ENCODE measurements around the gene RNASE8. TPM values are rescaled to one million over a fixed set of nuclear protein-coding genes. Genes with fewer than 3 reads are reported as not detected.

The RNASE8 gene
- total RNA-seq, 1 donor from 2014 or later: not detected

DNA sequence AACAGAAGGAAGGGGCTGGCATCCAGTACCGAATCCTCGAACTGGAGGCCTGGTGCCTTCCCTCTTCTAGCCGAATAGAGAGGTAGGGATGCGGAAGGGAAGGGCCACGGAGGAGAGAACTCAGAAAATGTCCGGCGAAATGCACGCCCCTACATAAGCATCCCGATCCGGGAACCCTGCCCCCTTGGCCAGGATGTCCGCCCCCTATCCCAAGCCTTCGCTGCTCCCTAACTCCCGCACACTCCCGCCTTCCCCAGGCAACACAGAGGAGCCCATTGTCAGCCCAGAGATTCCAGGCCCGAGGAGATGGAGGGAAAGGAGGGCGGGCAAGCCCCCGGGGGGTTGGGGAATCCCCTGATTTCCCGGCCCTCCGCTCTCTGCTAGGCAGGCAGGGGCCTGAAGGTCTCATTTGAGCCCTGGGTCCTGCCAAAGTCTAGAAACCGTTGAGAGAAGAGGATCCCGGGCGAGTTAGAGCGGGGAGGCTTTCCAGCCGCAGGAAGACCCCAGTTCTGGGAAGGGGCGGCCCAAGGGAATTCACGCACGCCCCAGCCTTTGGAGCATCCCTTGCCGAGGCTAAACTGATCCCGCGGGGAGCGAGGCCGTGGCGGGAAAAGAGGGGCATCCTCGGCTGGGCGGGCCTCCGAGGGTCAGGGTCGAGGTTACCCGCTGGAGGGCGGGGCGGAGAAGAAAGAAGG, 11.9 kb downstream of the RNASE8 start:
- intact Hi-C loops (cut with DNase I): loop anchor here (1.0 to 2.0 kb wide), 3 partner anchors 23 to 45 kb away; partner anchors contain the start of gene NDRG2
- no peak for DNase-seq (ENCODE audit: low spot score)

DNA sequence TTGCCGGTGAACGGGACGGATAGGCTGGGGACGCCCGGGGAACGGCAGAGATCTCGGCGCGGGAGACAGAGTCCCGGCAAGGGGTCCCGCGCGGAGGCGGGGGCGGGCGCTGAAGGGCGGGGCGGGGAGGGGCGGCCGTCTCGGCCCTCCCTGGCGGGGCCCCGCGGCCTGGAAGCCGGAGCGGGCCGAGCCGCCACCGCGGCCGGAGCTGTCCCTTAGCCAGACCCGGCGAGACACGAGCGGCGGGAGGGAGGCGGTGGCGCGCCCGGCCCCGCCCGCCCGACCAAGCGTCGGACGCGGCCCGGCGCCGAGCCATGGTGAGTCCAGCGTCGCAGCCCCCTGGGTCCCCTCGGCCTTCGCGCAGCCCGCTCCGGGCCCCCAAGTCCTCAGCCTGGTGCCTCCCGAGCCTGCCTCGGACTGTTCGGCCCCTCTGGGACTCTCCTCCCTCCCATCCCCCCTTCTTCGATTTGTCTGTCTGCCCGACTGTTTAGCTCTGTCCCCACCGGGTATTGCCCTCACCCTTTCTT, 12.5 kb downstream of the RNASE8 start, which contains the start of gene ARHGEF40:
Gene ARHGEF40, plus strand, starts transcription at position 222 of the 527 bp plus-strand sequence. Its CDS starts 93 bp downstream, at position 315.
- no peak for DNase-seq (ENCODE audit: low spot score)
- intact Hi-C loops (cut with DNase I): loop anchor here (2.0 kb wide), 2 partner anchors 23 to 45 kb away; partner anchors contain the start of gene NDRG2

DNA sequence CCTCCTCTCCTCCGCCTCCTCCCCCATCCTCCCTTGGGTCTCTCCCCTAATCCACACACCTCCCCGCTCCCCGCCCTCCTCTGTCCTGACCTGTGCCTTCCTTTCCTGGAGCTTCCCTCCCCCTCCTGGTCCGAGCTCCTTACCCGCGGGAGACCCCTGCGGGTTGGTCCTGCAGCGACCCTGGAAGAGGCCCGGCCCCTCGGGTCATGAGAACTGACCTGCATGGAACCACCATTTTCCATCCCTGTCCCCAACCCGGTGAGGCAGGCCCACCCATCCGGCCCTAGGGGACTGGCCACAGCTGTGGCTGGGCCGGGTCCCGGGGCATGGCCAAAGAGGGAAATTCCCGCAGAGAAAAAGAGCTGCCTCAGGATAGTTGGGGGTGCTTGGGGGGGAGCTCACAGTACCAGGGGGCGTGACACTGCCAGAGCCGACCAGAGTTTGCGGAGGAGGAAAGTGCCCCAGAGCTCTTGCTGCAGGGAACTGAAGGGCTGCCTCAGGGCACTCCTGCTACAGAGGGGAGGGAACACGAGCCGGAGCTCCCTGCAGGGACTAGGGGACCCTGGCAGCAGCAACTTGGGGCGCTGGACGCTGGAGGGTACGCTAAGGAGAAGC, 13.1 kb downstream of the RNASE8 start:
- DNase-seq (ENCODE audit: low spot score): no peak
- intact Hi-C loops (cut with DNase I): loop anchor here (2.0 kb wide), 2 partner anchors 22 to 46 kb away; partner anchors contain the start of gene NDRG2

DNA sequence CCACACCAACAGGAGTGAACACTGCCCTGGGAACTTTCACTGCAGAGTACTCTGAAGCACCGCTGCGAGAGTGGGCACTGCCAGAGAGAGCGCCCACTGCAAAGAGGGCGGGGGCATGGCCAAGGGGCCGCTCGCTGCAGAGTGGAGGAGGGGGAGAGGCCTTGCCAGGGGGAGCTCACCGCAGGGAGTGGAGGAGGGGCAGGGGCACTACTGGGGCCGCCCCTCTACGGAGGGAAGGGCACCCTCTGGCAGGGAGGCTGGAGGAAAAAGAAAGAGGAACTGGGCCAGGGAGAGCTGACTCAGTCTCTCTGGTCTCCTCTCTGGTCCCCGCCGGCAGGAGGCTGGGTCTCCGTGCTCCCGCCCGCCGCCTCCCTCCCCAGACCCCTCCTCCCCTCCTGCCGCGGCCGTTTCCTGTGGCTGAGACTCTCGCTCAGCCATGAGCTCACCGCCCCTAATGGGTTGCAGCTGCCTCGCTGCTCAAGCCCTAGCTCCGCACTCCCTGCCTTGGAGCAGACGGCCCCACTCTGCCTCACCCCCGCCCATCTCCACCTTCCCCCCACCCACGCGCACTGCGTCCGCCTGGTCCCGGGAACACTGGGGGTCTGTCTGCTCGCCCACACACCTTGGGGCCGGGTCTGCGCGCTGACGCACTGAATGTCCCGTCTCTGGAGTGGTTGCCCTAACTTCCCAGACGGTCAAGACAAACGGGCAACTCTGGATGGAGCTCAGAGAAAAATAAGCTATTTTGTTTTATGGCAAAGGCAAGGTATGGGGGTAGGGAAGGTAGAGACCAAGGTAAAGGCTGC, 13.8 kb downstream of the RNASE8 start:
- DNase-seq (ENCODE audit: low spot score): peak; percentile 94
- intact Hi-C loops (cut with DNase I): loop anchor here (2.0 kb wide), 2 partner anchors 21 to 47 kb away; partner anchors contain the start of gene NDRG2

DNA sequence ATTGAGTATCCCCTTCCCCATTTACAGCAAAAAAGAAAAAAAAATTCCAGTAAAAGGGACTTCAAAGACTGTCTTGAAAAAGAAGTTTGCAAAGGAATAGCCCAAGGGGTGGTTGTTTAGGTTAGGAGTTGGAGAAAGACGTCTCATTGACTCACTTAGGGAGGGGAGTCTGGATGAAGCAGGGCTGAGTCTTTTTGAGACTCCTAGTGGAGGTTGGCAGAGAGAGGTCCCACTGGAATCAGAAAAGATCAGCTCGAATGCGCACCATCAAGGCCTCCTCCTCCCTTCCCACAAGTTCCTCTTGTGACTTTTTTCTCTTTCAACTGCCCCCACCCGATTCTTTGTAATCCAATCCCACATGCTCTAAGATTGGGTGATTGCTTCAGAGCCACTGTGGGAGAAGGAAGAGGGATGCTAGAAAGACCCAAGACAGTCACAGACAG, 14.4 kb downstream of the RNASE8 start:
- intact Hi-C loops (cut with DNase I): no loop called here
- DNase-seq (ENCODE audit: low spot score): peak; percentile 73

DNA sequence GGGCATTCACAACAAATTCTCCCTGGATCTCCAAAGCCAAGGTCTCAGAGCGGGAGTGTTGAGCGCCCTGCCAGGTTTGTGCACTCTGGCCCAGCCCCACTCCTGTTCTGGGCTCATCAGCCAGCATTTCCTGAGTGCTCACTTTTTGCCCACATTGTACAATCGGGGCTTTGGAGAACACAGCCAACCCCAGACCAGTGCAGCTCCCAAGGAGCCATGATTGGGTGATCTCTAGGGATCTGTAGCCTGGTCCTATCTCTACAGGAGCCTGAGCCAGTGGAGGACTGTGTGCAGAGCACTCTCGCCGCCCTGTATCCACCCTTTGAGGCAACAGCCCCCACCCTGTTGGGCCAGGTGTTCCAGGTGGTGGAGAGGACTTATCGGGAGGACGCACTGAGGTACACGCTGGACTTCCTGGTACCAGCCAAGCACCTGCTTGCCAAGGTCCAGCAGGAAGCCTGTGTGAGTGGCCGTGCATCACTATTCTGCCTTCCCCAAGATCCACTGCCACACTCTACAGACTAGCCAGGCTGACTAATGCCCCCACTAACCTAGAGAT, 15.2 kb downstream of the RNASE8 start:
- peak; percentile 65 for DNase-seq (ENCODE audit: low spot score)
- intact Hi-C loops (cut with DNase I): no loop called here

DNA sequence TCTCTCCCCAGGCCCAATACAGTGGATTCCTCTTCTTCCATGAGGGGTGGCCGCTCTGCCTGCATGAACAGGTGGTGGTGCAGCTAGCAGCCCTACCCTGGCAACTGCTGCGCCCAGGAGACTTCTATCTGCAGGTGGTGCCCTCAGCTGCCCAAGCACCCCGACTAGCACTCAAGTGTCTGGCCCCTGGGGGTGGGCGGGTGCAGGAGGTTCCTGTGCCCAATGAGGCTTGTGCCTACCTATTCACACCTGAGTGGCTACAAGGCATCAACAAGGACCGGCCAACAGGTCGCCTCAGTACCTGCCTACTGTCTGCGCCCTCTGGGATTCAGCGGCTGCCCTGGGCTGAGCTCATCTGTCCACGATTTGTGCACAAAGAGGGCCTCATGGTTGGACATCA, 16.3 kb downstream of the RNASE8 start:
- DNase-seq (ENCODE audit: low spot score): peak; percentile 72
- intact Hi-C loops (cut with DNase I): no loop called here

DNA sequence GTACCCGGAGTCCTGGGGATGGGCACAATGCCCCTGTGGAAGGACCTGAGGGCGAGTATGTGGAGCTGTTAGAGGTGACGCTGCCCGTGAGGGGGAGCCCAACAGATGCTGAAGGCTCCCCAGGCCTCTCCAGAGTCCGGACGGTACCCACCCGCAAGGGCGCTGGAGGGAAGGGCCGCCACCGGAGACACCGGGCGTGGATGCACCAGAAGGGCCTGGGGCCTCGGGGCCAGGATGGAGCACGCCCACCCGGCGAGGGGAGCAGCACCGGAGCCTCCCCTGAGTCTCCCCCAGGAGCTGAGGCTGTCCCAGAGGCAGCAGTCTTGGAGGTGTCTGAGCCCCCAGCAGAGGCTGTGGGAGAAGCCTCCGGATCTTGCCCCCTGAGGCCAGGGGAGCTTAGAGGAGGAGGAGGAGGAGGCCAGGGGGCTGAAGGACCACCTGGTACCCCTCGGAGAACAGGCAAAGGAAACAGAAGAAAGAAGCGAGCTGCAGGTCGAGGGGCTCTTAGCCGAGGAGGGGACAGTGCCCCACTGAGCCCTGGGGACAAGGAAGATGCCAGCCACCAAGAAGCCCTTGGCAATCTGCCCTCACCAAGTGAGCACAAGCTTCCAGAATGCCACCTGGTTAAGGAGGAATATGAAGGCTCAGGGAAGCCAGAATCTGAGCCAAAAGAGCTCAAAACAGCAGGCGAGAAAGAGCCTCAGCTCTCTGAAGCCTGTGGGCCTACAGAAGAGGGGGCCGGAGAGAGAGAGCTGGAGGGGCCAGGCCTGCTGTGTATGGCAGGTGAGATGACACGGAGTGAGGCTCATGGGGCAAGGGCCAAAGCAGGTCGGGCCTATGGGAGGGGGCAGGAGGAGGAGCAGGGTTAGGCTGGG, 17.0 kb downstream of the RNASE8 start:
- peak; percentile 73 for DNase-seq (ENCODE audit: low spot score)
- intact Hi-C loops (cut with DNase I): no loop called here

DNA sequence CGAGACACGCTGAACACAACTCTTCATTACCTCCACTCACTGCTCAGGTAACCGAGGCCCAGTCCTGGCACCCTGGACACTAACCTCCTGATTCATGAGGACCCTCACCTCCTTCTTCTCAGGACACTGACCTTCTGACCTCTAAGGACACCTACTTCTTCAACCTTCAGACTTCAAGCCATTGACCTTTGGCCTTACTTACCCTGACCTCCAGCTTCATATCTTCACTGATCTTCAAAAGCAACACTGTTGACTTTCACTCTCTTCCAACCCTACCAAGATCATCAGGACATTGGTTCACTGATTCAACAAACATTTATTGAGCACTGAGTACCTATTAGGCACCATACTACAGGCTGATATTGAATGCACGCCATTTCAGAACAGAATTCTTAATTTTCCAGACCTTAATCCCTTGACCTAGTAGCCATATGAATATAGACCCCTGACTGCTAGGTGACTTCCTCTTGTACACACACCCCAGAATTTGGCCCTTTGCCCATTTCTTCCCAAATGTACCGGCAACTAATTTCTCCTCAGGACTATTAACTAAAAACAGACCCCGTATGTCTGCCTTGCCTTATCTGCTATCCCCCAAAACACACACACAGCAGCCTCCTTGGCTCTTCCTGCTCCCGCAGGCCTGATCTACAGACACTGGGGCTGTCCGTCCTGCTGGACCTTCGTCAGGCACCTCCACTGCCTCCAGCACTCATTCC, 18.3 kb downstream of the RNASE8 start:
- DNase-seq (ENCODE audit: low spot score): peak; percentile 10

DNA sequence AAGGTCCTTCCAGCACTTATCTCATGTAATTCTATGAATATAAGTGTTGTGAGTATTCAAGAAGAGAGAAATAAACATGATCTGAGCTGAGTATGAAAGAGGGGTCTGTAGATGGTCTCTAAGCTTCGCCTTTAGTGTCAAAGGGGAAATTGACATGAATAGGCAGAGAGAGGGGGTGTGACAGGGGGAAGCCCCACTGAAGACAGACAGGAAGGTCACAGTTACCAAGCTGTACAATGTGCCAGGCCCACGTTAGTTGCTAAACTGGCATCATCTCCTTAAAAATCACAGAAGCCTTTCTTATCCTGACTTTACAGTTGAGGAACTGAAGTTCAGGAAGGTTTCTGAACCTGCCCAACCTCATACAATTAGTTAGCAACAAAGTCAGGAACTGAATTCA, 20.1 kb downstream of the RNASE8 start:
- intact Hi-C loops (cut with DNase I): no loop called here
- DNase-seq (ENCODE audit: low spot score): peak; percentile 15

More for the DNA sequence above, 18.3 kb downstream of the RNASE8 start:
- intact Hi-C loops (cut with DNase I): no loop called here

DNA sequence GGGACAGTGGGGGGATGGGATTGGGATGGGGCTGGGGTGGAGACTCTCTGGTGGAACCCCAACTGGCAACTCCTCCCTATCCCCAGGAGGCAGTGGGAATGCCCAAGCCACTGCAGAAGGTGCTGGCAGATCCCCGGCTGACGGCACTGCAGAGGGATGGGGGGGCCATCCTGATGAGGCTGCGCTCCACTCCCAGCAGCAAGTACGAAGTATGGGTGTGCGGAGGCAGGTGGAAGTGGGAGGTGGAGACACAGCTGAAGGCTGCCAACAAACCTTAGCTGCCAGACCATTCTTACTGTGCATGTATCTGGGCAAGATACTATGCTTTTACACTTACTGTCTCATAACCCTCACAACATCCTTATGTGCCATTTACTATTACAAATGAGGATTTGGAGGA, 20.7 kb downstream of the RNASE8 start:
- no peak for DNase-seq (ENCODE audit: low spot score)
- intact Hi-C loops (cut with DNase I): no loop called here

DNA sequence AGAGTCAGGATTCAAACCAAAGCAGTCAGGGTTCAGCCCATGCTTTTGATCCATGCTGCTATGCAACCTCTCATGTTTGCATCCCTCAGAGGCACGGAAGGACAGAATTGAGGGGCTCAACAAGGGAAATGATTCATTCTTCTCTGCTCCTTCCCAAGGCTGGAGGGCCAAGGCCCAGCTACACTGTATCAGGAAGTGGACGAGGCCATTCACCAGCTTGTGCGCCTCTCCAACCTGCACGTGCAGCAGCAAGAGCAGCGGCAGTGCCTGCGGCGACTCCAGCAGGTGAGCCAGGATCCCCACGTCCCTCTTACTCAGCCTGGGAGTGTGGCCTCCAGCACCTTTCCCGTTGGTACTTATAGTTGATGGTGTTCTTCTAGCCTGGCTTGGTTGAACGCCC, 21.1 kb downstream of the RNASE8 start:
- no peak for DNase-seq (ENCODE audit: low spot score)

DNA sequence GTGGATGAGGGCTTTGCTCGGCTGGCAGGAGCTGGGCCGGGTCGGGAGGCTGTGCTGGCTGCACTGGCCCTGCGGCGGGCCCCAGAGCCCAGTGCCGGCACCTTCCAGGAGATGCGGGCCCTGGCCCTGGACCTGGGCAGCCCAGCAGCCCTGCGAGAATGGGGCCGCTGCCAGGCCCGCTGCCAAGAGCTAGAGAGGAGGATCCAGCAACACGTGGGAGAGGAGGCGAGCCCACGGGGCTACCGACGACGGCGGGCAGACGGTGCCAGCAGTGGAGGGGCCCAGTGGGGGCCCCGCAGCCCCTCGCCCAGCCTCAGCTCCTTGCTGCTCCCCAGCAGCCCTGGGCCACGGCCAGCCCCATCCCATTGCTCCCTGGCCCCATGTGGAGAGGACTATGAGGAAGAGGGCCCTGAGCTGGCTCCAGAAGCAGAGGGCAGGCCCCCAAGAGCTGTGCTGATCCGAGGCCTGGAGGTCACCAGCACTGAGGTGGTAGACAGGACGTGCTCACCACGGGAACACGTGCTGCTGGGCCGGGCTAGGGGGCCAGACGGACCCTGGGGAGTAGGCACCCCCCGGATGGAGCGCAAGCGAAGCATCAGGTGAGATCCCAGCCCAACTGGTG, 24.0 kb downstream of the RNASE8 start:
- intact Hi-C loops (cut with DNase I): no loop called here
- no peak for DNase-seq (ENCODE audit: low spot score)

More for the DNA sequence above, 21.1 kb downstream of the RNASE8 start:
- intact Hi-C loops (cut with DNase I): no loop called here

DNA sequence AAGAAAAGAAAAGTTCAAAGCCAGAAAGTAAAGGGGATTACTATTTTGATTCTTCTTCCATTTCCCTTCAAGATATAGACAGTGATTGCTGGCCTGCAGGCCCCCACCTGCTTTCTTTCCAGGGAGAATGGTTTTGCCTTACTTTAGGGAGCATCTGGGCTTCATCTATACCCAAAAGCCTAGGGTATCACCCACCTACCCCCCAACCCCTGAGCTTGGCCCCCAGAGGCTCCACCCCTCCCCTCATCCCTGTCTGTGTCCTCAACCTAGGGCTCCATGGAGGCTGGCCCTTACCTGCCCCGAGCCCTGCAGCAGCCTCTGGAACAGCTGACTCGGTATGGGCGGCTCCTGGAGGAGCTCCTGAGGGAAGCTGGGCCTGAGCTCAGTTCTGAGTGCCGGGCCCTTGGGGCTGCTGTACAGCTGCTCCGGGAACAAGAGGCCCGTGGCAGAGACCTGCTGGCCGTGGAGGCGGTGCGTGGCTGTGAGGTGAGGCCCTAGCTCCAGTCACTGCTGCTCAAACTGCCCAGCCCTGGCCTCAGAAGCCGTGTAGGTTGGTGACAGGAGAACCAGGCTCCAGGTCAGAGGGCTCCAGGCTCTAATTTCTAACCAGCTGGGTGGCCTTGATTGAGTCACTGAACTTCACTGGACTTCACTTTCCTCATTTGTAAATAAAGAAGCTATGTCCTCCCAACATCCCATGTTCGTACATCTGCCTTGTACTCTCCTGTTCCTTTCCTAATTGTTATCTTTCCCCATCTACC, 26.1 kb downstream of the RNASE8 start:
- DNase-seq (ENCODE audit: low spot score): peak; percentile 67
- intact Hi-C loops (cut with DNase I): no loop called here

DNA sequence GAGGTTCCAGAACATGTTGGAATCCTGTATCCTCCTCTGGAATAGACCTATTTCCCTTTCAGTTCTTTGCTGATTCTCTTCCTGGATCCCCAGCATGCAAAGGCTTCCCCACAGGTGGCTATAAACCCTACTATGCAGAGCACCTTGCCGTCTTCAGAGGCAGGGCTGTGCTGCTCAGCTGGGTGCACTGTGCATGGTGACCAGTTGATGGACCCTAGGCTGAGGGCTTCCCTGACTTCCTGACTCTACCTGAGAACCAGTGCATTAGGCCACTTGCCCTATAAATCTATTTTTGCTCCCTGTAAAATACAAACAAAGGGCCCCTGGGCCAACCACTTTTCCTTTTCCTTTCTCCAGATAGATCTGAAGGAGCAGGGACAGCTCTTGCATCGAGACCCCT, 26.8 kb downstream of the RNASE8 start:
- DNase-seq (ENCODE audit: low spot score): peak; percentile 51
- intact Hi-C loops (cut with DNase I): no loop called here

DNA sequence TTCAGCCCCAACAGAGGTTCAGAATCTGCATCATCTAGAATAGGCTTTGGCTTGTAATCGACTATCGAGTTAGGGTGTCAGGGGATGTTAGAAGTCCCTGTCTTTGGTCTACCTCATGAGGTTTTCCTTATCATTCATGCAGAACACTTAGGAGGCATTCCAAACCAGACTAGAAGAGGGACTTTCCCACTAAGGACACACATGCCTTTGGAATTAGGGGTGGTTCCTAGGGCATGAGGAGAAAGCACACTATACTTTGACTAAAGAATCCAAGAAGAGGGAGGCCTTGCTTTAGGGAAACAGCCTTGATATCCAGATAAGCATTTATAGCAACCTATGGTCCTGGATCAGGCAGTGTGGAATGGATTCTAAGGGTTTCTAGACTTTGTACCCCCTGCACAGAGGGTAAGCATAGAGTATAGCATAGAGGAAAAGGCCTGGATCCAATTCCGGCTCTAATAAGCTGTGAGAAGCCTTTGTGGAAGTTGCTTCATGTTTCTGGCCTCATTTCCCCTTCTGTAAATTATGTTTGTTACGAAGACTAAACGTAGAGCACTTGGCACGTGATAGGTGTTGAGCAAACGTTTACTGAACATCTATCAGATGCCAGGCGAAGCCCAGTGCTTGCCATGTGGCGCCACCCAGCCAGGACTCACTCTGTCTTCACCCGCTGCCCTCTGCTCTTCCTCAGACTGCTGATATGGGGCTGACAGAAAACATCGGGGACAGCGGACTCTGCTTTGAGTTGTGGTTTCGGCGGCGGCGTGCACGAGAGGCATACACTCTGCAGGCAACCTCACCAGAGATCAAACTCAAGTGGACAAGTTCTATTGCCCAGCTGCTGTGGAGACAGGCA, 27.6 kb downstream of the RNASE8 start:
- intact Hi-C loops (cut with DNase I): no loop called here
- DNase-seq (ENCODE audit: low spot score): peak; percentile 83
